K562 (cell line): ENCODE results near the gene CEACAM5. TPM values are rescaled to one million over a fixed set of nuclear protein-coding genes. Genes with fewer than 3 reads are reported as not detected.

ENCODE experiments used
- ATAC-seq: fragments of 200-7000 bp; cut with Tn5 transposase; 3 replicates; pipeline ENCODE4 v1.9.1; 2020; ENCODE audit warnings: moderate library complexity
- BruUV-seq: library from RNA; stranded (reverse); fragments of 400-500 nt; replicated peaks from 2 replicates; lab custom pipeline; 2021; lab: Mats Ljungman, UMichigan
- CTCF ChIA-PET: fragments of 300-600 bp; formaldehyde crosslinking; extraction: SDS; loops from one replicate; lab custom pipeline; 2021; ENCODE audit warnings: low intra/inter-chr PET ratio; lab: Yijun Ruan, JAX
- POLR2A ChIA-PET: fragments of 300-600, 350-650 bp; sonication (Branson Sonifier 250); formaldehyde crosslinking; extraction: SDS; loops from one replicate; lab custom pipeline; 2021; ENCODE audit warnings: antibody characterized with exemption, inconsistent platforms; lab: Yijun Ruan, JAX
- DNase-seq, 4 experiments: peaks; one replicate each; pipeline versions ENCODE4 v3.0.0 to v3.0.0-alpha.2; 2011 to 2018; ENCODE audit warnings: low spot score in 3 of 4, mixed read lengths in 3 of 4; ENCODE audit errors: extremely low read depth in 1 of 4
- FAIRE-seq: peaks from 2 replicates; lab custom pipeline; 2011; peaks lifted over from hg19 to GRCh38; lab: Jason Lieb, UNC
- H2AFZ ChIP-seq: 2 replicates; pipeline ENCODE4 v1.6.0; 2011; ENCODE audit warnings: low read depth, low read length, control low read depth, inconsistent platforms
- H3K27ac ChIP-seq: fragments of 200-600 bp; 3 replicates; pipeline ENCODE4 v1.8.0; 2011; ENCODE audit warnings: low read depth, mild to moderate bottlenecking, control low read depth, inconsistent platforms, low read length, moderate library complexity, mixed read lengths; ENCODE audit errors: extremely low read depth
- H3K27me3 ChIP-seq, 2 experiments: fragments of 300-600 bp in 1 of 2; 2 replicates in 1 of 2; 3 replicates in 1 of 2; pipeline versions ENCODE4 v1.6.0 to v1.8.0; 2011; ENCODE audit warnings: inconsistent platforms in 2 of 2, low read length in 2 of 2, mild to moderate bottlenecking in 1 of 2, mixed read lengths in 1 of 2, moderate library complexity in 1 of 2; ENCODE audit not compliant: control insufficient read depth in 2 of 2, insufficient read depth in 2 of 2
- H3K36me3 ChIP-seq: fragments of 300-600 bp; 3 replicates; pipeline ENCODE4 v1.8.0; 2011; ENCODE audit warnings: mild to moderate bottlenecking, low read length, inconsistent platforms; ENCODE audit not compliant: control insufficient read depth, insufficient read depth
- H3K4me1 ChIP-seq, 2 experiments: fragments of 200-600 bp in 1 of 2; replicated peaks in 1 of 2; 2 replicates in 1 of 2; 3 replicates in 1 of 2; pipeline versions ENCODE4 v1.5.1 to v1.8.0; 2011; ENCODE audit warnings: inconsistent platforms in 2 of 2, low read length in 2 of 2, mild to moderate bottlenecking in 1 of 2, mixed read lengths in 1 of 2, moderate library complexity in 1 of 2; ENCODE audit not compliant: control insufficient read depth in 2 of 2, insufficient read depth in 2 of 2
- H3K4me2 ChIP-seq: 2 replicates; pipeline ENCODE4 v1.6.1; 2011; ENCODE audit warnings: low read length, control low read depth, inconsistent platforms, mixed read lengths; ENCODE audit not compliant: insufficient read depth
- H3K4me3 ChIP-seq: fragments of 200-600 bp; sonication (generic), shearing (Covaris generic); 2 replicates; pipeline ENCODE4 v1.5.1; 2016; ENCODE audit warnings: control low read depth, inconsistent platforms
- H3K79me2 ChIP-seq: fragments of 200-600 bp; 3 replicates; pipeline ENCODE4 v1.8.0; 2011; ENCODE audit warnings: low read length, inconsistent platforms; ENCODE audit not compliant: control insufficient read depth, insufficient read depth
- H3K9ac ChIP-seq, 2 experiments: 2 replicates each; pipeline versions ENCODE4 v1.6.0 to v1.6.1; 2011; ENCODE audit warnings: low read depth in 2 of 2, low read length in 2 of 2, control low read depth in 1 of 2, inconsistent platforms in 1 of 2, mild to moderate bottlenecking in 1 of 2, mixed read lengths in 1 of 2; ENCODE audit not compliant: insufficient read depth in 1 of 2
- H3K9me1 ChIP-seq: one replicate; pipeline ENCODE4 v1.6.0; 2011; ENCODE audit warnings: inconsistent platforms, mild to moderate bottlenecking, low read length, moderate library complexity; ENCODE audit not compliant: control insufficient read depth, insufficient read depth
- H3K9me3 ChIP-seq: replicated peaks from 2 replicates; pipeline ENCODE4 v1.5.1; 2011; ENCODE audit warnings: low read depth, low read length, inconsistent platforms; ENCODE audit not compliant: control insufficient read depth, insufficient read depth
- H4K20me1 ChIP-seq: replicated peaks from 2 replicates; pipeline ENCODE4 v1.6.1; 2011; ENCODE audit warnings: low read length, inconsistent platforms, mixed read lengths; ENCODE audit not compliant: control insufficient read depth, insufficient read depth
- ARID3B ChIP-seq: fragments of 250-450 bp; sonication (Bioruptor Pico); IDR thresholded peaks from 2 replicates; pipeline ENCODE4 v1.4.0; 2020; ENCODE audit warnings: borderline replicate concordance
- LARP7 ChIP-seq: fragments of 450-650 bp; IDR thresholded peaks from 2 replicates; pipeline ENCODE4 v1.6.1; 2016
- NFE2 ChIP-seq: IDR thresholded peaks from 2 replicates; pipeline ENCODE4 v1.6.1; 2014; ENCODE audit warnings: antibody characterized with exemption, low read depth
- NR2C1 ChIP-seq, 2 experiments: fragments of 450-650 bp; IDR thresholded peaks; 2 replicates each; pipeline ENCODE4 v1.6.1; 2017; ENCODE audit warnings: mild to moderate bottlenecking in 2 of 2, antibody characterized with exemption in 1 of 2, inconsistent platforms in 1 of 2, missing compliant biosample characterization in 1 of 2, missing genetic modification characterization in 1 of 2
- PRDM10 ChIP-seq: fragments of 450-650 bp; IDR thresholded peaks from 2 replicates; pipeline ENCODE4 v1.6.1; 2018; ENCODE audit not compliant: partially characterized antibody
- SMARCA5 ChIP-seq: fragments of 450-650 bp; IDR thresholded peaks from 2 replicates; pipeline ENCODE4 v1.6.1; 2016
- SNIP1 ChIP-seq: fragments of 450-650 bp; IDR thresholded peaks from 2 replicates; pipeline ENCODE4 v1.7.1; 2017; ENCODE audit warnings: low read depth, mild to moderate bottlenecking
- ZBTB1 ChIP-seq: sonication (generic); formaldehyde crosslinking; IDR thresholded peaks from 2 replicates; pipeline ENCODE4 v1.8.1; 2023; ENCODE audit warnings: missing genetic modification reagents, low read depth, mild to moderate bottlenecking, borderline replicate concordance
- WGBS: fragments of 100-300 bp; shearing (Covaris generic); methylation state at CpG from one replicate; pipeline ENCODE4 v1.1.6; 2016; ENCODE audit warnings: low coverage, mixed read lengths; ENCODE audit not compliant: insufficient coverage; ENCODE audit errors: missing lambda C conversion rate; 5-methylcytosine and 5-hydroxymethylcytosine counted together
- in situ Hi-C: fragments of 300-500 bp; cut with MboI; formaldehyde crosslinking; loops from 4 replicates; pipeline ENCODE4 v1.15.0; 2018; ENCODE audit warnings: inconsistent platforms, mixed read lengths
- intact Hi-C: fragments of 100-400 bp; cut with micrococcal nuclease; formaldehyde crosslinking; loops from 2 replicates; pipeline ENCODE4 v1.14.2; 2022
- polyA plus RNA-seq, 8 experiments: library from polyadenylated mRNA; depleted of rRNA in 4 of 8; stranded (reverse) in 5 of 8; unstranded in 3 of 8; fragments of >200 nt; fragmentation: Nextera tagmentation in 2 of 8; fragmentation: Illumina TruSeq in 1 of 8; extraction: Ambion mirVana in 2 of 8; extraction: Trizol in 1 of 8; gene quantifications; 2 replicates each; pipeline versions ENCODE4 v1.2.1 to v1.2.3, GENCODE V29; 2011 to 2014; ENCODE audit warnings: inconsistent platforms in 1 of 8, missing spikeins in 1 of 8
- total RNA-seq, 7 experiments: library from RNA; depleted of rRNA in 6 of 7; stranded (reverse); fragments of >200 nt in 6 of 7; fragmentation: Illumina TruSeq in 2 of 7; extraction: Trizol in 2 of 7; gene quantifications; 2 replicates each; pipeline versions ENCODE4 v1.2.1 to v1.2.3, GENCODE V29; 2011 to 2021; ENCODE audit warnings: low replicate concordance in 1 of 7
- TF ChIP-seq, protein P1 (sequence below), 2 experiments: fragments of 450-650 bp; IDR thresholded peaks; 2 replicates each; pipeline ENCODE4 v1.6.1; 2016; ENCODE audit warnings: mild to moderate bottlenecking in 2 of 2, borderline replicate concordance in 1 of 2, low read depth in 1 of 2, moderate library complexity in 1 of 2

Gene CEACAM5
- total and polyA plus RNA-seq, 9 of the 15 experiments (the other 6 are each of a cell fraction or from before 2014, with no cell fraction given), result 0.33 TPM; not detected in 8

- Histone ChIP-seq H3K27me3 (peaks cover 0 to 3% of the 10 kb centered on the region in 2 experiments; a peak in 2 of 5 replicates), H2AFZ (no peak overlapping the region), H3K4me3 (no peak overlapping the region), H4K20me1 (no peaks in the 10 kb centered on the region), H3K9me1 (no peaks in the 10 kb centered on the region), H3K27ac (no peak overlapping the region), H3K4me1 (no peaks in the 10 kb centered on the region), H3K4me2 (no peak overlapping the region), H3K9me3 (no peaks in the 10 kb centered on the region), H3K9ac (no peak overlapping the region), H3K36me3 (no peaks in the 10 kb centered on the region), H3K79me2 (no peaks in the 10 kb centered on the region)
- FAIRE-seq (no peak), DNase-seq (no peak), ATAC-seq (no peak)
- ChIA-PET POLR2A (no interaction called here), CTCF (no interaction called here)
- intact Hi-C loops, result no loop called here
- in situ Hi-C loops, result no loop called here
- no TSS peak for BruUV-seq
- WGBS, result 0% methylated on average over 5 of the region's 5 CpGs
- TF ChIP-seq ZBTB1 (CRISPR knock-in tag) (no peak), ARID3B (CRISPR knock-in tag) (no peak), NFE2 (no peak), NR2C1 (IDR thresholded peaks at IDR 0.05) (no peak), NR2C1 (tag; IDR thresholded peaks at IDR 0.05) (no peak), LARP7 (no peak), PRDM10 (no peak), SNIP1 (no peak), SMARCA5 (no peak)
- TF ChIP-seq, protein P1, sequence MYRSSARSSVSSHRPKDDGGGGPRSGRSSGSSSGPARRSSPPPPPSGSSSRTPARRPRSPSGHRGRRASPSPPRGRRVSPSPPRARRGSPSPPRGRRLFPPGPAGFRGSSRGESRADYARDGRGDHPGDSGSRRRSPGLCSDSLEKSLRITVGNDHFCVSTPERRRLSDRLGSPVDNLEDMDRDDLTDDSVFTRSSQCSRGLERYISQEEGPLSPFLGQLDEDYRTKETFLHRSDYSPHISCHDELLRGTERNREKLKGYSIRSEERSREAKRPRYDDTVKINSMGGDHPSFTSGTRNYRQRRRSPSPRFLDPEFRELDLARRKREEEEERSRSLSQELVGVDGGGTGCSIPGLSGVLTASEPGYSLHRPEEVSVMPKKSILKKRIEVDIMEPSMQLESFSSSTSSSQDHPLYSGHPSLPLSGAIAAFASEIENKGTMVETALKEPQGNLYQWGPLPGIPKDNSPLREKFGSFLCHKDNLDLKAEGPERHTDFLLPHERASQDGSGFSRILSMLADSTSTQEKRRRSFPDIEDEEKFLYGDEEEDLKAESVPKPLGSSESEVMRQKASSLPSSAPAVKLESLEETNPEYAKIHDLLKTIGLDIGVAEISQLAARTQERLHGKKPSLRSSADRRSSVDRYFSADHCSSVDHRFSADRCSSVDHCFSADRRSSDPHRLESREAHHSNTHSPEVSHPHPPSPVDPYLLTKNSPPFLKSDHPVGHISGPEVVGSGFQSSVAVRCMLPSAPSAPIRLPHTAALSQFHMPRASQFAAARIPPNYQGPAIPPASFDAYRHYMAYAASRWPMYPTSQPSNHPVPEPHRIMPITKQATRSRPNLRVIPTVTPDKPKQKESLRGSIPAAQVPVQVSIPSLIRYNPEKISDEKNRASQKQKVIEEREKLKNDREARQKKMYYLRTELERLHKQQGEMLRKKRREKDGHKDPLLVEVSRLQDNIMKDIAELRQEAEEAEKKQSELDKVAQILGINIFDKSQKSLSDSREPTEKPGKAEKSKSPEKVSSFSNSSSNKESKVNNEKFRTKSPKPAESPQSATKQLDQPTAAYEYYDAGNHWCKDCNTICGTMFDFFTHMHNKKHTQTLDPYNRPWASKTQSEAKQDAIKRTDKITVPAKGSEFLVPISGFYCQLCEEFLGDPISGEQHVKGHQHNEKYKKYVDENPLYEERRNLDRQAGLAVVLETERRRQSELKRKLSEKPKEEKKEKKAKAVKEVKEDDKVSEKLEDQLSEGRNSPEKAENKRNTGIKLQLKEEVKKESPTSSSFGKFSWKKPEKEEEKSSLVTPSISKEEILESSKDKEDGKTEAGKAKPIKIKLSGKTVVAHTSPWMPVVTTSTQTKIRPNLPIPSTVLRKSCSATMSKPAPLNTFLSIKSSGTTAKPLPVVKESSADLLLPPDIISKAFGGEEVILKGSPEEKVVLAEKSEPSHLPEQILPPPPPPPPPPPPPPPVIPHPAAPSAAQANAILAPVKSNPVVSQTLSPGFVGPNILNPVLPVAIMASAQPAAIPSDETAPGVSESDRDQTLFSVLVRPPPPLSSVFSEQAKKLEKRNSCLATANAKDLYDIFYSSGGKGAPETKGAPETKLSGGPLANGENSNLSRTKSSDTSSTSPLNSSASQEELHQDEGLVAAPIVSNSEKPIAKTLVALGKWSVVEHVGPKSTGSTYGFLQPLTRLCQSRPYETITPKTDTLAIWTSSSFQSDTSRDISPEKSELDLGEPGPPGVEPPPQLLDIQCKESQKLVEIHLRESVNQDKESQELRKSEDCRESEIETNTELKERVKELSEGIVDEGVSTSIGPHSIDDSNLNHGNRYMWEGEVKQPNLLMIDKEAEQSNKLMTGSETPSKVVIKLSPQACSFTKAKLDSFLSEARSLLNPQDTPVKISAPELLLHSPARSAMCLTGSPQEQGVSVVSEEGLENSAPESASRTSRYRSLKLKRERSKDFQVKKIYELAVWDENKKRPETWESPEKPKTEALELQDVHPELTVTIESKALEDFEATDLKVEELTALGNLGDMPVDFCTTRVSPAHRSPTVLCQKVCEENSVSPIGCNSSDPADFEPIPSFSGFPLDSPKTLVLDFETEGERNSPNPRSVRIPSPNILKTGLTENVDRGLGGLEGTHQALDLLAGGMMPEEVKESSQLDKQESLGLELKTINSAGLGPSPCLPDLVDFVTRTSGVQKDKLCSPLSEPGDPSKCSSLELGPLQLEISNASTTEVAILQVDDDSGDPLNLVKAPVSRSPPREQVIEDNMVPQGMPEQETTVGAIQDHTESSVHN (IDR thresholded peaks at IDR 0.05; ENCODE audit: borderline replicate concordance in 1 of 2, low read depth in 1 of 2), result no peak
Measured at GRCh38 chr19:41726493-41726892, 18.1 kb downstream of the CEACAM5 start.
